Omental fat pad (tissue), 4 donors: ENCODE data around the gene SETD2. TPM values are rescaled to one million over a fixed set of nuclear protein-coding genes. Genes with fewer than 3 reads are reported as not detected.

Source experiments
- ATAC-seq: fragments of 150-250 bp; one replicate; pipeline ENCODE4 v1.9.1; 2016; ENCODE audit warnings: mild to moderate bottlenecking, moderate library complexity; ENCODE audit not compliant: low FRiP score
- DNase-seq: peaks from one replicate; pipeline ENCODE4 v3.0.0-alpha.2; 2019; ENCODE audit warnings: low spot score
- total RNA-seq, 4 donors: library from RNA; depleted of rRNA; stranded (reverse); fragments of >200 nt; gene quantifications; one replicate each; pipeline ENCODE4 v1.1.0, GENCODE V29; 2016
- TF ChIP-seq, protein P1 (sequence below), 3 donors: fragments of 450-650 bp; IDR thresholded peaks; one replicate each; pipeline ENCODE4 v1.5.1; 2016 to 2017; ENCODE audit warnings: antibody characterized with exemption in 3 of 3, mild to moderate bottlenecking in 3 of 3, moderate library complexity in 2 of 3

Gene SETD2
- total RNA-seq, 4 donors from 2014 or later, result 42.9 to 83.1 (median 52.1) TPM

- DNase-seq, result no peak
- ATAC-seq, result no peak
- TF ChIP-seq, protein P1, sequence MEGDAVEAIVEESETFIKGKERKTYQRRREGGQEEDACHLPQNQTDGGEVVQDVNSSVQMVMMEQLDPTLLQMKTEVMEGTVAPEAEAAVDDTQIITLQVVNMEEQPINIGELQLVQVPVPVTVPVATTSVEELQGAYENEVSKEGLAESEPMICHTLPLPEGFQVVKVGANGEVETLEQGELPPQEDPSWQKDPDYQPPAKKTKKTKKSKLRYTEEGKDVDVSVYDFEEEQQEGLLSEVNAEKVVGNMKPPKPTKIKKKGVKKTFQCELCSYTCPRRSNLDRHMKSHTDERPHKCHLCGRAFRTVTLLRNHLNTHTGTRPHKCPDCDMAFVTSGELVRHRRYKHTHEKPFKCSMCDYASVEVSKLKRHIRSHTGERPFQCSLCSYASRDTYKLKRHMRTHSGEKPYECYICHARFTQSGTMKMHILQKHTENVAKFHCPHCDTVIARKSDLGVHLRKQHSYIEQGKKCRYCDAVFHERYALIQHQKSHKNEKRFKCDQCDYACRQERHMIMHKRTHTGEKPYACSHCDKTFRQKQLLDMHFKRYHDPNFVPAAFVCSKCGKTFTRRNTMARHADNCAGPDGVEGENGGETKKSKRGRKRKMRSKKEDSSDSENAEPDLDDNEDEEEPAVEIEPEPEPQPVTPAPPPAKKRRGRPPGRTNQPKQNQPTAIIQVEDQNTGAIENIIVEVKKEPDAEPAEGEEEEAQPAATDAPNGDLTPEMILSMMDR (IDR thresholded peaks at IDR 0.05), result no peak
Measured at GRCh38 chr3:46997453-46998091, 166.3 kb downstream of the SETD2 start.

DNA sequence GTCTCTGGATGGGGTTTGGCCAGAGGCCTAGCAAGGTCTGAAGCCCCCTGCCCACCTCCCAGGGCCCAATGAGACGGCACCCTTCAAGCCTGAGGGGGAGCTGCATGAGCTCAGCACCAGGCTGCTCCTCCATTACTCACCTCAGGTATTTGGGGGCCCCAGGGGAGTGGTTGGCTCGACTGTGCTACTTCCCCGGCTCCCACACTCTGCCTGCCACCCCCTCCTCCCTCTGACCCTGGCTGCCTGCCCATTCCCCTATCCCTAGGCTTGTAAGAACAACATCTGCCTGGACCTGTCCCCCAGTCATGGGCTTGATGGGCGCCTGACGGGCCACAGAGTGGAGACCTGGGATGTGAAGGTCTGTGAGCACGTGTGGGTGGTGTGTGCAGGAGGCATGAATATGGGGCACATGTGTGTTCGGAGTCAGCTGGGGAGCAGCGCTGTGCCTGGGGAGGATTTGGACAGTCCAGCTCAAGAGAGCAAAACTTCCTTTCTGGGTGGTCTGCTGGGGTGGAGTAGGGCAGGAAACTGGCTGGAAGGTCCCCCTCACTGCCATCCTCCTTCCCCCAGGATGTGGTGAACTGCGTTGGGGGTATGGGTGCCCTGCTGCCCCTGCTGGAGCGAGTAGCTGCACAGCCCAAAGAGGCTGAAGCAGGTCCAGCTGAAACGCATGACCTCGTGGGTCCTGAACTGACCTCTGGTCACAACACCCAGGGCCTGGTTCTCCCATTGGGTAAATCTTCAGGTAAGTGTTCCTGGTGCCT lies 167.0 kb downstream of the SETD2 start:
- DNase-seq (no peak), ATAC-seq (no peak)
- TF ChIP-seq, protein P1 (IDR thresholded peaks at IDR 0.05), result no peak

DNA sequence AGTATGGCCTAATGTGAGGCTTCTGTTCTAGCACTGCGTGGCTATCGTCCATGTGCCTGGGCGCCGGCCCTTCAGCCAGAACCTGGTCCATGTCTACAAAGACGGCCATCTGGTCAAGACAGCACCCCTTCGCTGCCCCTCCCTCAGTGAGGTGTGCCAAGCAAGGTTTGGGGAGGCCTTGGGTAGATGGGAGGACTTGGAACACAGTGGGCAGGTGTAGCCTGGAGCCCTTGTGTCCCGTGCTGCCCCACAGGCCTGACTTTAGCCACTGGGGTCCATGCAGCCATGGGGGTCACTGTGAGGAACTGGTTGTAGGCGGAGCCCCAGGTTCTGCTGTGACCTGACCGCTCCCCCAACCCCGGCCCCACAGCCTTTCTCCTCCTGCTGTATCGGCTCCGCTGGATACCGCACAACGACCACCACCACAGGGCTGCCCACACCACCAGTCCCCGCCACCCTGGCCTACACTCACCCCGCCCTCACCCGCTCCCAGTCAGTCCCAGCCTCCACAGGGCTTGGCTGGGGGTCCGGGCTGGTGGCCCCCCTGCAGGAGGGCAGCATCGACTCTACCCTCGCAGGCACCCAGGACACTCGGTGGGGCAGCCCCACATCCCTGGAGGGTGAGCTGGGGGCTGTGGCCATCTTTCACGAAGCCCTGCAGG lies 167.9 kb downstream of the SETD2 start:
- TF ChIP-seq, protein P1 (IDR thresholded peaks at IDR 0.05), result no peak
- DNase-seq (no peak), ATAC-seq (no peak)

GRCh38 chr3:46994801-46995731 lies 168.8 kb downstream of the SETD2 start:
- ATAC-seq, result no peak
- DNase-seq, result no peak
- TF ChIP-seq, protein P1 (IDR thresholded peaks at IDR 0.05), result no peak

- DNase-seq (no peak), ATAC-seq (no peak)
- TF ChIP-seq, protein P1 (IDR thresholded peaks at IDR 0.05), result no peak
Measured at GRCh38 chr3:46993986-46994385, 169.9 kb downstream of the SETD2 start.

DNA sequence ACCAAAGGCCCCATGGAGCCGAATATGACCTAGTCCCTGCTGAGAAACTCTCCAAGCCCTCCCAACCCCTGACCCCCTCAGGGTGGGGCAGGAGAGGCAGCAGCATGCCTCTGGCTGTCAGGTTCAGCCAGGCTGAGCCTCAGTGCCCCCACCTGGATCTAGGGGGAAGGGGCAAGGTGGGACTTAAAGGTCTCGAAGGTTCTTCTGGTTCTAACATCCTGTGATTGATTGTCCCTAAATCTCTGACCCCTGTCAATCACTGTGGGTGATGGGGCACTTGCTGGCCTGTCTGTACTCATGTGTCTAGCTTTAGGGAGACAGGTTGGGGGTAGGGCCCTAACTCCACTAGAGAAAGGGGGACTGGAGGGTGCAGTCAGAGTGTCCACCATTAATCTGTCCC lies 170.6 kb downstream of the SETD2 start:
- ATAC-seq (no peak), DNase-seq (no peak)
- TF ChIP-seq, protein P1 (IDR thresholded peaks at IDR 0.05), result no peak
